Measurements from ENCODE around the gene CHST9. TPM values are rescaled to one million over a fixed set of nuclear protein-coding genes. Genes with fewer than 3 reads are reported as not detected.
"Not testable (repeated sequence)": the region's sequence is repeated elsewhere in the genome, so short reads cannot be mapped to it uniquely, and the experiment has no call there.

Gene CHST9
- total RNA-seq, 1 donor from 2014 or later = 44.3 TPM

- peak; percentile 32 for DNase-seq (ENCODE audit: low read depth)
These were observed 179.5 kb downstream of the CHST9 start for GRCh38 chr18:27005589-27005988.

GRCh38 chr18:27004056-27004829 lies 180.9 kb downstream of the CHST9 start:
- DNase-seq (ENCODE audit: low read depth) = peak; percentile 11

GRCh38 chr18:26999797-27000196 lies 185.3 kb downstream of the CHST9 start:
- DNase-seq (ENCODE audit: low read depth) = no peak

GRCh38 chr18:26993568-26993967 lies 191.5 kb downstream of the CHST9 start:
- no peak for DNase-seq (ENCODE audit: low read depth)

GRCh38 chr18:26992926-26993325 lies 192.2 kb downstream of the CHST9 start:
- no peak for DNase-seq (ENCODE audit: low read depth)

- no peak for DNase-seq (ENCODE audit: low read depth)
These were observed 195.3 kb downstream of the CHST9 start for GRCh38 chr18:26989842-26990241.

GRCh38 chr18:26981360-26982082 lies 203.6 kb downstream of the CHST9 start:
- no peak for DNase-seq (ENCODE audit: low read depth)

- DNase-seq (ENCODE audit: low read depth) = no peak
These were observed 206.2 kb downstream of the CHST9 start for GRCh38 chr18:26978812-26979341.

GRCh38 chr18:26977781-26978180 lies 207.3 kb downstream of the CHST9 start:
- no peak for DNase-seq (ENCODE audit: low read depth)

GRCh38 chr18:26976206-26976605 lies 208.9 kb downstream of the CHST9 start:
- no peak for DNase-seq (ENCODE audit: low read depth)

- DNase-seq (ENCODE audit: low read depth) = not testable (repeated sequence)
These were observed 212.6 kb downstream of the CHST9 start for GRCh38 chr18:26972549-26972948.

GRCh38 chr18:26971409-26971808 lies 213.7 kb downstream of the CHST9 start:
- peak; percentile 36 for DNase-seq (ENCODE audit: low read depth)

GRCh38 chr18:26970637-26971036 lies 214.5 kb downstream of the CHST9 start:
- DNase-seq (ENCODE audit: low read depth) = no peak

GRCh38 chr18:26965206-26965605 lies 219.9 kb downstream of the CHST9 start:
- DNase-seq (ENCODE audit: low read depth) = no peak

GRCh38 chr18:26963292-26963691 lies 221.8 kb downstream of the CHST9 start:
- DNase-seq (ENCODE audit: low read depth) = peak; percentile 18

- no peak for DNase-seq (ENCODE audit: low read depth)
These were observed 223.3 kb downstream of the CHST9 start for GRCh38 chr18:26961839-26962238.

GRCh38 chr18:26960911-26961310 lies 224.2 kb downstream of the CHST9 start:
- DNase-seq (ENCODE audit: low read depth) = no peak

GRCh38 chr18:26956863-26957262 lies 228.2 kb downstream of the CHST9 start:
- DNase-seq (ENCODE audit: low read depth) = peak; percentile 9

- DNase-seq (ENCODE audit: low read depth) = no peak
These were observed 236.4 kb downstream of the CHST9 start for GRCh38 chr18:26948703-26949102.

- no peak for DNase-seq (ENCODE audit: low read depth)
These were observed 241.2 kb downstream of the CHST9 start for GRCh38 chr18:26943906-26944305.

- DNase-seq (ENCODE audit: low read depth) = peak; percentile 86
These were observed 243.5 kb downstream of the CHST9 start for GRCh38 chr18:26941584-26941983.

GRCh38 chr18:26940744-26941398 lies 244.2 kb downstream of the CHST9 start:
- DNase-seq (ENCODE audit: low read depth) = no peak

Measured in renal cortical epithelial cell (primary cell).